Keratinocyte (primary cell): ENCODE results near the gene GDF2. TPM values are rescaled to one million over a fixed set of nuclear protein-coding genes. Genes with fewer than 3 reads are reported as not detected.

Experiments
- DNase-seq: peaks from one replicate; pipeline ENCODE4 v3.0.0-alpha.2; 2011; ENCODE audit warnings: low read depth, missing footprints, low spot score
- FAIRE-seq: peaks from 2 replicates; lab custom pipeline; 2011; peaks lifted over from hg19 to GRCh38; lab: Jason Lieb, UNC
- H2AFZ ChIP-seq: 2 replicates; pipeline ENCODE4 v1.6.0; 2012; ENCODE audit warnings: low read length, control low read depth, inconsistent platforms; ENCODE audit not compliant: control insufficient read depth
- H3K27ac ChIP-seq: 2 replicates; pipeline ENCODE4 v1.5.1; 2011; ENCODE audit warnings: low read length; ENCODE audit not compliant: control insufficient read depth, insufficient read depth
- H3K27me3 ChIP-seq: 3 replicates; pipeline ENCODE4 v1.6.0; 2011; ENCODE audit warnings: low read length; ENCODE audit not compliant: control insufficient read depth, insufficient read depth; ENCODE audit errors: extremely low read depth
- H3K36me3 ChIP-seq, 2 experiments: 2 replicates in 1 of 2; 3 replicates in 1 of 2; pipeline ENCODE4 v1.5.1; 2011; ENCODE audit warnings: low read length in 2 of 2, mild to moderate bottlenecking in 1 of 2; ENCODE audit not compliant: control insufficient read depth in 2 of 2, insufficient read depth in 2 of 2; ENCODE audit errors: extremely low read depth in 1 of 2
- H3K4me1 ChIP-seq: 3 replicates; pipeline ENCODE4 v1.5.1; 2011; ENCODE audit warnings: low read length; ENCODE audit not compliant: control insufficient read depth, insufficient read depth; ENCODE audit errors: extremely low read depth
- H3K4me2 ChIP-seq: 3 replicates; pipeline ENCODE4 v1.6.0; 2011; ENCODE audit warnings: low read depth, low read length; ENCODE audit not compliant: control insufficient read depth, insufficient read depth; ENCODE audit errors: extremely low read depth
- H3K4me3 ChIP-seq, 3 experiments: fragments of 200-600 bp in 1 of 3; sonication (generic) in 1 of 3; 2 replicates in 2 of 3; 3 replicates in 1 of 3; pipeline ENCODE4 v1.5.1; 2011 to 2016; ENCODE audit warnings: low read length in 3 of 3, mild to moderate bottlenecking in 3 of 3, control low read depth in 2 of 3, inconsistent platforms in 1 of 3, low read depth in 1 of 3, mixed read lengths in 1 of 3, mixed run types in 1 of 3, moderate library complexity in 1 of 3; ENCODE audit not compliant: control insufficient read depth in 2 of 3, insufficient read depth in 2 of 3; ENCODE audit errors: extremely low read depth in 1 of 3
- H3K79me2 ChIP-seq: 2 replicates; pipeline ENCODE4 v1.6.0; 2012; ENCODE audit warnings: low read length; ENCODE audit not compliant: control insufficient read depth, insufficient read depth
- H3K9ac ChIP-seq: 3 replicates; pipeline ENCODE4 v1.6.0; 2011; ENCODE audit warnings: low read length; ENCODE audit not compliant: control insufficient read depth, insufficient read depth; ENCODE audit errors: extremely low read depth
- H3K9me1 ChIP-seq: 3 replicates; pipeline ENCODE4 v1.6.0; 2011; ENCODE audit warnings: low read length; ENCODE audit not compliant: control insufficient read depth, insufficient read depth; ENCODE audit errors: extremely low read depth
- H3K9me3 ChIP-seq: 2 replicates; pipeline ENCODE4 v1.5.1; 2012; ENCODE audit warnings: low read depth, low read length; ENCODE audit not compliant: control insufficient read depth
- H4K20me1 ChIP-seq: 3 replicates; pipeline ENCODE4 v1.6.0; 2011; ENCODE audit warnings: low read length; ENCODE audit not compliant: control insufficient read depth, insufficient read depth; ENCODE audit errors: extremely low read depth
- CTCF ChIP-seq, 3 experiments: IDR thresholded peaks in 1 of 3; conservative IDR thresholded peaks in 1 of 3; optimal IDR thresholded peaks in 1 of 3; 2 replicates in 2 of 3; 3 replicates in 1 of 3; pipeline versions ENCODE3 to v1.5.1; 2011; ENCODE audit warnings: low read length in 3 of 3, mild to moderate bottlenecking in 3 of 3, moderate library complexity in 2 of 3, control low read depth in 1 of 3, inconsistent platforms in 1 of 3; ENCODE audit not compliant: insufficient read depth in 2 of 3; ENCODE audit errors: extremely low read depth in 1 of 3
- EZH2 ChIP-seq: IDR thresholded peaks from one replicate; pipeline ENCODE4 v1.6.1; 2012; ENCODE audit warnings: inconsistent platforms, mild to moderate bottlenecking, low read length, moderate library complexity
- dilution Hi-C: fragments of 300-500 bp; cut with MboI; formaldehyde crosslinking; loops from one replicate; pipeline ENCODE4 v1.7.0; 2020; ENCODE audit warnings: low sequenced_read_pairs; ENCODE audit not compliant: extremely low pct_ligation_motif_present
- polyA plus RNA-seq, 5 experiments: library from polyadenylated mRNA; depleted of rRNA in 3 of 5; stranded (reverse) in 3 of 5; stranded (forward) in 1 of 5; unstranded in 1 of 5; fragments of >200 nt; gene quantifications; 1 replicate in 1 of 5; 2 replicates in 3 of 5; 3 replicates in 1 of 5; pipeline versions ENCODE4 v1.2.1 to v1.2.3, GENCODE V29; 2011 to 2012; ENCODE audit warnings: missing spikeins in 2 of 5, low read depth in 1 of 5, low replicate concordance in 1 of 5

Gene GDF2
- polyA plus RNA-seq, 1 donor (not counting 4 experiments of a cell fraction or from before 2014, with no cell fraction given), result not detected

DNA sequence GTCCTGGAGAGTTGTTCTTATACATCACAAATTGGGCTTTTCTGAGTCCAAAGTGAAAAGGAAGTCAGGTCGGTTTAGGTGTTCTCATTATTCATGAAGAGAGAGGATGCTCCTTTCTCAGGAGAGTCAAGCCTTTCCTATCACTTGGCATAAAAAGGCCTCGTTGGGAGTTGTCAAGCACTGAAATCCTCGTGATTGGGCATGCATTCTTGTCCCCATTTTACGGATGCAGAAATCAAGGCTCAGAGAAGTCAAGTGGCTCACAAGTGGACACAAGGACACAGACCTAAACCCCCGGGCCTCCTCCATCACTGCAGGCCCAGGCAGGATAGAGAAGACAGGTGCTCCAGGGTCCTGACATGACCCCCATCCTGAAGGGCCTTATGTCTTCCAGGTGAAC, 34.5 kb downstream of the GDF2 start:
- Histone ChIP-seq H4K20me1 (no peaks in the 10 kb centered on the region), H3K36me3 (no peaks in the 10 kb centered on the region), H3K4me1 (peaks cover 8% of the 10 kb centered on the region), H2AFZ (no peak overlapping the region), H3K9me1 (no peaks in the 10 kb centered on the region), H3K79me2 (no peaks in the 10 kb centered on the region), H3K9me3 (no peaks in the 10 kb centered on the region), H3K27me3 (no peaks in the 10 kb centered on the region), H3K27ac (no peak overlapping the region), H3K4me3 (no peak overlapping the region), H3K9ac (no peak overlapping the region), H3K4me2 (no peak overlapping the region)
- TF ChIP-seq EZH2 (no peak), CTCF (optimal IDR thresholded peaks at IDR 0.05 in 1 of 3, IDR thresholded peaks at IDR 0.05 in 1 of 3, conservative IDR thresholded peaks at IDR 0.05 in 1 of 3; ENCODE audit: extremely low read depth in 1 of 3, insufficient read depth in 2 of 3, low read length in 3 of 3) (no peak)
- dilution Hi-C loops, result no loop called here
- FAIRE-seq (no peak), DNase-seq (no peak)

- DNase-seq (no peak), FAIRE-seq (no peak)
- peaks cover 11% of the 10 kb centered on the region for H3K4me1 ChIP-seq
- H2AFZ ChIP-seq, result no peak overlapping the region
- dilution Hi-C loops, result no loop called here
- no peak overlapping the region for H3K4me2 ChIP-seq
- H3K9me3 ChIP-seq, result no peaks in the 10 kb centered on the region
- no peaks in the 10 kb centered on the region for H3K27me3 ChIP-seq
- TF ChIP-seq CTCF (optimal IDR thresholded peaks at IDR 0.05 in 1 of 3, IDR thresholded peaks at IDR 0.05 in 1 of 3, conservative IDR thresholded peaks at IDR 0.05 in 1 of 3; ENCODE audit: extremely low read depth in 1 of 3, insufficient read depth in 2 of 3, low read length in 3 of 3) (no peak), EZH2 (no peak)
- H3K79me2 ChIP-seq, result no peaks in the 10 kb centered on the region
- H3K9me1 ChIP-seq, result no peaks in the 10 kb centered on the region
- H3K36me3 ChIP-seq, result no peaks in the 10 kb centered on the region
- no peaks in the 10 kb centered on the region for H4K20me1 ChIP-seq
- H3K27ac ChIP-seq, result no peak overlapping the region
- H3K4me3 ChIP-seq, result no peak overlapping the region
- H3K9ac ChIP-seq, result no peak overlapping the region
These were observed 34.9 kb downstream of the GDF2 start for GRCh38 chr10:47357131-47357582.
